ENCODE results near the gene PAFAH2. TPM values are rescaled to one million over a fixed set of nuclear protein-coding genes. Genes with fewer than 3 reads are reported as not detected.

PAFAH2 gene
- total and polyA plus RNA-seq, 2 of the 13 experiments (the other 11 are each of a cell fraction or from before 2014, with no cell fraction given), result 6.9 to 9.4 TPM

GRCh38 chr1:26029054-26029863, 31.4 kb upstream of the PAFAH2 start:
- H3K9ac ChIP-seq (ENCODE audit: insufficient read depth, low read depth, low read length), result no peak overlapping the region
- peaks cover 63% of the 10 kb centered on the region for H3K4me1 ChIP-seq (ENCODE audit: insufficient read depth, low read length)
- H3K27me3 ChIP-seq (ENCODE audit: control insufficient read depth in 1 of 2, insufficient read depth in 2 of 2, low read length in 2 of 2), result peaks cover 0 to 18% of the 10 kb centered on the region in 2 experiments; a peak in 4 of 5 replicates
- no peak overlapping the region for H2AFZ ChIP-seq (ENCODE audit: low read length)
- H3K79me2 ChIP-seq (ENCODE audit: insufficient read depth, low read length), result no peaks in the 10 kb centered on the region
- WGBS (ENCODE audit: low lambda C conversion rate), result 12% methylated on average over 5 of the region's 15 CpGs
- ATAC-seq, result peak; percentile 15
- FAIRE-seq, result no peak
- BruUV-seq (replicated peaks), result no TSS peak
- peak overlapping the region in 1 of 3 experiments; percentile 48; a peak in 1 of 6 replicates for H3K4me3 ChIP-seq (replicated peaks in 1 of 3; ENCODE audit: insufficient read depth in 1 of 3, low read depth in 2 of 3, low read length in 3 of 3)
- H3K27ac ChIP-seq (ENCODE audit: extremely low read length, insufficient read depth, low read length), result no peak overlapping the region
- DNase-seq (ENCODE audit: low spot score), result no peak
- no peaks in the 10 kb centered on the region for H4K20me1 ChIP-seq (ENCODE audit: insufficient read depth, low read length)
- ChIA-PET CTCF (ENCODE audit: low intra/inter-chr PET ratio, low total read pairs) (no interaction called here), POLR2A (no interaction called here)
- intact Hi-C loops (cut with micrococcal nuclease; ENCODE audit: unreplicated experiment) (no loop called here), in situ Hi-C loops (cut with HindIII; ENCODE audit: extremely low pct_ligation_motif_present, low pct_unique_long_range_greater_than_20kb) (no loop called here)
- H3K9me3 ChIP-seq (ENCODE audit: low read length), result no peaks in the 10 kb centered on the region
- H3K4me2 ChIP-seq (ENCODE audit: low read depth, low read length), result peak overlapping the region; percentile 73
- H3K36me3 ChIP-seq (replicated peaks in 1 of 2; ENCODE audit: control insufficient read depth in 1 of 2, insufficient read depth in 2 of 2, low read length in 2 of 2), result no peaks in the 10 kb centered on the region
- TF ChIP-seq, protein P1, sequence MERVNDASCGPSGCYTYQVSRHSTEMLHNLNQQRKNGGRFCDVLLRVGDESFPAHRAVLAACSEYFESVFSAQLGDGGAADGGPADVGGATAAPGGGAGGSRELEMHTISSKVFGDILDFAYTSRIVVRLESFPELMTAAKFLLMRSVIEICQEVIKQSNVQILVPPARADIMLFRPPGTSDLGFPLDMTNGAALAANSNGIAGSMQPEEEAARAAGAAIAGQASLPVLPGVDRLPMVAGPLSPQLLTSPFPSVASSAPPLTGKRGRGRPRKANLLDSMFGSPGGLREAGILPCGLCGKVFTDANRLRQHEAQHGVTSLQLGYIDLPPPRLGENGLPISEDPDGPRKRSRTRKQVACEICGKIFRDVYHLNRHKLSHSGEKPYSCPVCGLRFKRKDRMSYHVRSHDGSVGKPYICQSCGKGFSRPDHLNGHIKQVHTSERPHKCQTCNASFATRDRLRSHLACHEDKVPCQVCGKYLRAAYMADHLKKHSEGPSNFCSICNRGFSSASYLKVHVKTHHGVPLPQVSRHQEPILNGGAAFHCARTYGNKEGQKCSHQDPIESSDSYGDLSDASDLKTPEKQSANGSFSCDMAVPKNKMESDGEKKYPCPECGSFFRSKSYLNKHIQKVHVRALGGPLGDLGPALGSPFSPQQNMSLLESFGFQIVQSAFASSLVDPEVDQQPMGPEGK (CRISPR knock-in tag; IDR thresholded peaks at IDR 0.05), result peak; percentile 76
- TF ChIP-seq, protein P2, sequence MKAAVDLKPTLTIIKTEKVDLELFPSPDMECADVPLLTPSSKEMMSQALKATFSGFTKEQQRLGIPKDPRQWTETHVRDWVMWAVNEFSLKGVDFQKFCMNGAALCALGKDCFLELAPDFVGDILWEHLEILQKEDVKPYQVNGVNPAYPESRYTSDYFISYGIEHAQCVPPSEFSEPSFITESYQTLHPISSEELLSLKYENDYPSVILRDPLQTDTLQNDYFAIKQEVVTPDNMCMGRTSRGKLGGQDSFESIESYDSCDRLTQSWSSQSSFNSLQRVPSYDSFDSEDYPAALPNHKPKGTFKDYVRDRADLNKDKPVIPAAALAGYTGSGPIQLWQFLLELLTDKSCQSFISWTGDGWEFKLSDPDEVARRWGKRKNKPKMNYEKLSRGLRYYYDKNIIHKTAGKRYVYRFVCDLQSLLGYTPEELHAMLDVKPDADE (CRISPR knock-in tag; IDR thresholded peaks at IDR 0.05), result no peak
- TF ChIP-seq ZNF574 (CRISPR knock-in tag; IDR thresholded peaks at IDR 0.05), result 0 out of 2 replicates have a peak, but pooled peaks have one; percentile 12
- TF ChIP-seq ZNF749 (CRISPR knock-in tag; IDR thresholded peaks at IDR 0.05; ENCODE audit: borderline replicate concordance), result 0 out of 2 replicates have a peak, but pooled peaks have one; percentile 11
- 0 out of 2 replicates have a peak, but pooled peaks have one; percentile 2 for TF ChIP-seq ZNF556 (CRISPR knock-in tag; IDR thresholded peaks at IDR 0.05; ENCODE audit: borderline replicate concordance)
- TF ChIP-seq NONO (IDR thresholded peaks at IDR 0.05), result no peak
- TF ChIP-seq NONO (CRISPR knock-in tag; conservative IDR thresholded peaks at IDR 0.05), result peak; percentile 24; the same call in 1 of the 2 replicates
- no peak for TF ChIP-seq HNF1A (IDR thresholded peaks at IDR 0.05; ENCODE audit: low read depth)
- TF ChIP-seq HNF1A (CRISPR knock-in tag; IDR thresholded peaks at IDR 0.05; ENCODE audit: borderline replicate concordance), result 0 out of 2 replicates have a peak, but pooled peaks have one; percentile 13
- TF ChIP-seq MEIS1 (CRISPR knock-in tag; IDR thresholded peaks at IDR 0.05; ENCODE audit: borderline replicate concordance), result 0 out of 2 replicates have a peak, but pooled peaks have one; percentile 25
- TF ChIP-seq ZNF883 (CRISPR knock-in tag; IDR thresholded peaks at IDR 0.05; ENCODE audit: not compliant biosample characterization), result no peak
- no peak for TF ChIP-seq GATAD1 (CRISPR knock-in tag; IDR thresholded peaks at IDR 0.05)
